Upper lobe of right lung (tissue), 1 donor: ENCODE measurements around the gene SFT2D3. TPM values are rescaled to one million over a fixed set of nuclear protein-coding genes. Genes with fewer than 3 reads are reported as not detected.
A peak's percentile ranks its signal among the peaks of the same experiment; 100 is the strongest.

Source experiments
- ATAC-seq: fragments of 200-7000 bp; cut with Tn5 transposase; one replicate; pipeline ENCODE4 v1.9.1; 2020; ENCODE audit warnings: mild to moderate bottlenecking, moderate library complexity
- DNase-seq: peaks from one replicate; pipeline ENCODE4 v3.0.0-alpha.2; 2020
- H3K27ac ChIP-seq: fragments of 200-600 bp; one replicate; pipeline ENCODE4 v1.8.0; 2022
- H3K27me3 ChIP-seq: fragments of 200-600 bp; one replicate; pipeline ENCODE4 v1.8.0; 2022; ENCODE audit warnings: mild to moderate bottlenecking
- H3K36me3 ChIP-seq: fragments of 200-600 bp; one replicate; pipeline ENCODE4 v1.8.0; 2022
- H3K4me1 ChIP-seq: fragments of 200-600 bp; one replicate; pipeline ENCODE4 v1.8.0; 2022
- H3K4me3 ChIP-seq: fragments of 200-600 bp; one replicate; pipeline ENCODE4 v1.8.0; 2022; ENCODE audit warnings: mild to moderate bottlenecking
- H3K9me3 ChIP-seq: fragments of 200-600 bp; one replicate; pipeline ENCODE4 v1.8.0; 2022
- CTCF ChIP-seq: fragments of 200-600 bp; IDR thresholded peaks from one replicate; pipeline ENCODE4 v1.8.0; 2022; ENCODE audit warnings: antibody characterized with exemption
- intact Hi-C: fragments of 100-400 bp; cut with DNase I; formaldehyde crosslinking; loops from one replicate; pipeline ENCODE4 v1.11.0; 2022
- total RNA-seq: library from RNA; stranded (reverse); fragmentation: NEBNext Ultra II Directional; extraction: Animal tissue kit (Norgen Biotek cat#: 25700); gene quantifications from one replicate; pipeline ENCODE4 v1.2.1, GENCODE V29; 2021
- donor health status: DM: no; HTN: yes; CAD: no; lungs with severe emphysema.

SFT2D3 gene
- total RNA-seq, 1 donor from 2014 or later: 7.7 TPM

GRCh38 chr2:127678991-127679390 is 22.3 kb upstream of the SFT2D3 start:
- no peak for TF ChIP-seq CTCF
- intact Hi-C loops: no loop called here
- ATAC-seq (no peak), DNase-seq (no peak)
- H3K9me3 ChIP-seq: no peaks in the 10 kb centered on the region
- no peak overlapping the region for H3K27ac ChIP-seq
- peaks cover 21% of the 10 kb centered on the region for H3K4me1 ChIP-seq
- no peaks in the 10 kb centered on the region for H3K27me3 ChIP-seq
- H3K4me3 ChIP-seq: no peak overlapping the region
- no peaks in the 10 kb centered on the region for H3K36me3 ChIP-seq

GRCh38 chr2:127679680-127680361 is 21.5 kb upstream of the SFT2D3 start:
- no peaks in the 10 kb centered on the region for H3K9me3 ChIP-seq
- H3K36me3 ChIP-seq: no peaks in the 10 kb centered on the region
- no peak for DNase-seq
- no peak for ATAC-seq
- H3K4me3 ChIP-seq: peak overlapping the region; percentile 40
- intact Hi-C loops: no loop called here
- peaks cover 21% of the 10 kb centered on the region for H3K4me1 ChIP-seq
- TF ChIP-seq CTCF: no peak
- H3K27ac ChIP-seq: no peak overlapping the region
- H3K27me3 ChIP-seq: no peaks in the 10 kb centered on the region

- no peak overlapping the region for H3K27ac ChIP-seq
- no peaks in the 10 kb centered on the region for H3K36me3 ChIP-seq
- H3K9me3 ChIP-seq: no peaks in the 10 kb centered on the region
- H3K27me3 ChIP-seq: no peaks in the 10 kb centered on the region
- intact Hi-C loops: no loop called here
- H3K4me3 ChIP-seq: peak overlapping the region; percentile 40
- TF ChIP-seq CTCF: no peak
- no peak for ATAC-seq
- no peak for DNase-seq
- peaks cover 19% of the 10 kb centered on the region for H3K4me1 ChIP-seq
Measured at GRCh38 chr2:127680706-127681287, 20.5 kb upstream of the SFT2D3 start.

GRCh38 chr2:127681288-127681804 is 20.0 kb upstream of the SFT2D3 start:
- no peak for TF ChIP-seq CTCF
- ATAC-seq (peak; percentile 19), DNase-seq (no peak)

GRCh38 chr2:127681976-127682857 is 19.1 kb upstream of the SFT2D3 start:
- TF ChIP-seq CTCF: no peak
- no peak overlapping the region for H3K27ac ChIP-seq
- DNase-seq: no peak
- intact Hi-C loops: no loop called here
- no peaks in the 10 kb centered on the region for H3K9me3 ChIP-seq
- no peaks in the 10 kb centered on the region for H3K36me3 ChIP-seq
- no peak for ATAC-seq
- H3K4me1 ChIP-seq: peaks cover 9% of the 10 kb centered on the region
- H3K27me3 ChIP-seq: no peaks in the 10 kb centered on the region
- no peak overlapping the region for H3K4me3 ChIP-seq

More at GRCh38 chr2:127681288-127681804, 20.0 kb upstream of the SFT2D3 start:
- H3K27ac ChIP-seq: no peak overlapping the region
- peak overlapping the region; percentile 40 for H3K4me3 ChIP-seq
- intact Hi-C loops: no loop called here
- peaks cover 13% of the 10 kb centered on the region for H3K4me1 ChIP-seq
- H3K27me3 ChIP-seq: no peaks in the 10 kb centered on the region
- H3K36me3 ChIP-seq: no peaks in the 10 kb centered on the region
- no peaks in the 10 kb centered on the region for H3K9me3 ChIP-seq
